HepG2 (cell line): ENCODE results near the gene PRSS1. TPM values are rescaled to one million over a fixed set of nuclear protein-coding genes. Genes with fewer than 3 reads are reported as not detected.

Source experiments
- ATAC-seq: fragments of 200-7000 bp; cut with Tn5 transposase; 3 replicates; pipeline ENCODE4 v1.9.1; 2020; ENCODE audit warnings: mild to moderate bottlenecking, moderate library complexity
- BruUV-seq: library from RNA; stranded (reverse); fragments of 400-500 nt; replicated peaks from 2 replicates; lab custom pipeline; 2021; lab: Mats Ljungman, UMichigan
- CTCF ChIA-PET: fragments of 300-600 bp; formaldehyde crosslinking; extraction: SDS; loops from one replicate; lab custom pipeline; 2021; ENCODE audit warnings: low total read pairs, inconsistent platforms, low intra/inter-chr PET ratio; lab: Yijun Ruan, JAX
- POLR2A ChIA-PET: fragments of 350-600 bp; sonication (Branson Sonifier 250); formaldehyde crosslinking; loops from one replicate; lab custom pipeline; 2020; ENCODE audit warnings: antibody characterized with exemption, inconsistent platforms; lab: Yijun Ruan, JAX
- DNase-seq: peaks from one replicate; pipeline ENCODE4 v3.0.0-alpha.2; 2015; ENCODE audit warnings: low spot score
- FAIRE-seq: peaks from 3 replicates; lab custom pipeline; 2011; peaks lifted over from hg19 to GRCh38; lab: Jason Lieb, UNC
- H2AFZ ChIP-seq: one replicate; pipeline ENCODE4 v1.6.1; 2011; ENCODE audit warnings: low read length, inconsistent platforms
- H3K27ac ChIP-seq: fragments of 300-600 bp; 3 replicates; pipeline ENCODE4 v1.8.0; 2011; ENCODE audit warnings: mixed run types, mild to moderate bottlenecking, mixed read lengths, low read length, inconsistent platforms; ENCODE audit not compliant: insufficient read depth; ENCODE audit errors: extremely low read length
- H3K27me3 ChIP-seq, 2 experiments: fragments of 200-600 bp in 1 of 2; 2 replicates in 1 of 2; 3 replicates in 1 of 2; pipeline versions ENCODE4 v1.6.0 to v1.8.0; 2011; ENCODE audit warnings: low read length in 2 of 2, mild to moderate bottlenecking in 2 of 2, moderate library complexity in 2 of 2, inconsistent platforms in 1 of 2; ENCODE audit not compliant: insufficient read depth in 2 of 2, control insufficient read depth in 1 of 2
- H3K36me3 ChIP-seq, 2 experiments: fragments of 200-600 bp in 1 of 2; replicated peaks in 1 of 2; 2 replicates in 1 of 2; 3 replicates in 1 of 2; pipeline versions ENCODE4 v1.5.1 to v1.8.0; 2011; ENCODE audit warnings: low read length in 2 of 2, inconsistent platforms in 1 of 2; ENCODE audit not compliant: insufficient read depth in 2 of 2, control insufficient read depth in 1 of 2
- H3K4me1 ChIP-seq: 2 replicates; pipeline ENCODE4 v1.5.1; 2012; ENCODE audit warnings: low read length, inconsistent platforms; ENCODE audit not compliant: insufficient read depth
- H3K4me2 ChIP-seq: 2 replicates; pipeline ENCODE4 v1.6.0; 2011; ENCODE audit warnings: low read depth, low read length, inconsistent platforms
- H3K4me3 ChIP-seq, 3 experiments: fragments of 200-600 bp in 1 of 3; sonication (generic), shearing (Covaris generic) in 1 of 3; replicated peaks in 1 of 3; 2 replicates each; pipeline ENCODE4 v1.5.1; 2011 to 2016; ENCODE audit warnings: low read length in 3 of 3, inconsistent platforms in 2 of 3, low read depth in 2 of 3, mild to moderate bottlenecking in 2 of 3, control low read depth in 1 of 3, mixed read lengths in 1 of 3; ENCODE audit not compliant: insufficient read depth in 1 of 3
- H3K79me2 ChIP-seq: one replicate; pipeline ENCODE4 v1.6.1; 2011; ENCODE audit warnings: low read length, inconsistent platforms; ENCODE audit not compliant: insufficient read depth
- H3K9ac ChIP-seq: 2 replicates; pipeline ENCODE4 v1.6.0; 2011; ENCODE audit warnings: mild to moderate bottlenecking, low read depth, low read length, inconsistent platforms; ENCODE audit not compliant: insufficient read depth
- H3K9me3 ChIP-seq: 2 replicates; pipeline ENCODE4 v1.5.1; 2012; ENCODE audit warnings: mild to moderate bottlenecking, low read length
- H4K20me1 ChIP-seq: 2 replicates; pipeline ENCODE4 v1.6.0; 2011; ENCODE audit warnings: inconsistent platforms, mild to moderate bottlenecking, low read length, moderate library complexity; ENCODE audit not compliant: insufficient read depth
- ATF4 ChIP-seq, 2 experiments: fragments of 450-650 bp in 1 of 2; sonication (generic) in 1 of 2; formaldehyde crosslinking; IDR thresholded peaks; 2 replicates each; pipeline versions ENCODE4 v1.5.0 to v1.8.0; 2020 to 2022; ENCODE audit warnings: mild to moderate bottlenecking in 1 of 2, missing genetic modification reagents in 1 of 2
- BRD4 ChIP-seq: sonication (generic); formaldehyde crosslinking; IDR thresholded peaks from 2 replicates; pipeline ENCODE4 v1.4.0; 2020; ENCODE audit warnings: missing genetic modification reagents
- FOSL2 ChIP-seq: sonication (generic); formaldehyde crosslinking; IDR thresholded peaks from 2 replicates; pipeline ENCODE4 v1.4.0; 2020; ENCODE audit warnings: missing genetic modification reagents
- TMF1 ChIP-seq: sonication (generic); formaldehyde crosslinking; IDR thresholded peaks from 2 replicates; pipeline ENCODE4 v1.8.1; 2022; ENCODE audit warnings: low read depth, missing genetic modification reagents
- ZNF282 ChIP-seq: fragments of 450-650 bp; IDR thresholded peaks from 2 replicates; pipeline ENCODE4 v1.6.1; 2018; ENCODE audit not compliant: partially characterized antibody
- ZNF749 ChIP-seq: sonication (generic); formaldehyde crosslinking; IDR thresholded peaks from 2 replicates; pipeline ENCODE4 v1.8.0; 2022; ENCODE audit warnings: mild to moderate bottlenecking, missing genetic modification reagents, moderate library complexity, borderline replicate concordance
- WGBS: methylation state at CpG from one replicate; pipeline ENCODE4 v1.1.6; 2017; ENCODE audit warnings: low lambda C conversion rate; 5-methylcytosine and 5-hydroxymethylcytosine counted together
- in situ Hi-C: cut with HindIII; loops from 2 replicates; pipeline ENCODE4 v1.10.0; 2017; ENCODE audit warnings: low pct_unique_long_range_greater_than_20kb; ENCODE audit not compliant: extremely low pct_ligation_motif_present
- intact Hi-C: fragments of 100-400 bp; cut with micrococcal nuclease; formaldehyde crosslinking; loops from one replicate; pipeline ENCODE4 v1.10.0; 2022; ENCODE audit not compliant: unreplicated experiment
- polyA plus RNA-seq, 8 experiments: library from polyadenylated mRNA; depleted of rRNA in 3 of 8; stranded (reverse) in 7 of 8; unstranded in 1 of 8; fragments of >200 nt; fragmentation: Illumina TruSeq in 4 of 8; extraction: Trizol in 4 of 8; gene quantifications; 2 replicates each; pipeline versions ENCODE4 v1.2.1 to v1.2.3, GENCODE V29; 2011 to 2016; ENCODE audit warnings: low read depth in 4 of 8, missing spikeins in 1 of 8, mixed read lengths in 1 of 8; ENCODE audit not compliant: insufficient read depth in 1 of 8
- total RNA-seq, 5 experiments: library from RNA; depleted of rRNA; stranded (reverse); fragments of >200 nt; fragmentation: Illumina TruSeq; extraction: Trizol; gene quantifications; 2 replicates each; pipeline ENCODE4 v1.2.3, GENCODE V29; 2016; ENCODE audit warnings: low read depth in 1 of 5
- TF ChIP-seq, protein P1 (sequence below): sonication (generic); formaldehyde crosslinking; IDR thresholded peaks from 2 replicates; pipeline ENCODE4 v1.4.0; 2020; ENCODE audit warnings: missing genetic modification reagents, borderline replicate concordance
- TF ChIP-seq, protein P2 (sequence below): sonication (generic); formaldehyde crosslinking; IDR thresholded peaks from 2 replicates; pipeline ENCODE4 v1.5.1; 2020; ENCODE audit warnings: missing genetic modification reagents, mild to moderate bottlenecking, borderline replicate concordance
- TF ChIP-seq, protein P3 (sequence below): sonication (generic); formaldehyde crosslinking; conservative IDR thresholded peaks from 2 replicates; pipeline ENCODE4 v1.4.0; 2020; ENCODE audit warnings: missing genetic modification reagents

PRSS1 gene
- total and polyA plus RNA-seq, 2 of the 13 experiments (the other 11 are each of a cell fraction or from before 2014, with no cell fraction given), result not detected

GRCh38 chr7:142759433-142759832 is 10.2 kb downstream of the PRSS1 start (continued):
- TF ChIP-seq, protein P1, sequence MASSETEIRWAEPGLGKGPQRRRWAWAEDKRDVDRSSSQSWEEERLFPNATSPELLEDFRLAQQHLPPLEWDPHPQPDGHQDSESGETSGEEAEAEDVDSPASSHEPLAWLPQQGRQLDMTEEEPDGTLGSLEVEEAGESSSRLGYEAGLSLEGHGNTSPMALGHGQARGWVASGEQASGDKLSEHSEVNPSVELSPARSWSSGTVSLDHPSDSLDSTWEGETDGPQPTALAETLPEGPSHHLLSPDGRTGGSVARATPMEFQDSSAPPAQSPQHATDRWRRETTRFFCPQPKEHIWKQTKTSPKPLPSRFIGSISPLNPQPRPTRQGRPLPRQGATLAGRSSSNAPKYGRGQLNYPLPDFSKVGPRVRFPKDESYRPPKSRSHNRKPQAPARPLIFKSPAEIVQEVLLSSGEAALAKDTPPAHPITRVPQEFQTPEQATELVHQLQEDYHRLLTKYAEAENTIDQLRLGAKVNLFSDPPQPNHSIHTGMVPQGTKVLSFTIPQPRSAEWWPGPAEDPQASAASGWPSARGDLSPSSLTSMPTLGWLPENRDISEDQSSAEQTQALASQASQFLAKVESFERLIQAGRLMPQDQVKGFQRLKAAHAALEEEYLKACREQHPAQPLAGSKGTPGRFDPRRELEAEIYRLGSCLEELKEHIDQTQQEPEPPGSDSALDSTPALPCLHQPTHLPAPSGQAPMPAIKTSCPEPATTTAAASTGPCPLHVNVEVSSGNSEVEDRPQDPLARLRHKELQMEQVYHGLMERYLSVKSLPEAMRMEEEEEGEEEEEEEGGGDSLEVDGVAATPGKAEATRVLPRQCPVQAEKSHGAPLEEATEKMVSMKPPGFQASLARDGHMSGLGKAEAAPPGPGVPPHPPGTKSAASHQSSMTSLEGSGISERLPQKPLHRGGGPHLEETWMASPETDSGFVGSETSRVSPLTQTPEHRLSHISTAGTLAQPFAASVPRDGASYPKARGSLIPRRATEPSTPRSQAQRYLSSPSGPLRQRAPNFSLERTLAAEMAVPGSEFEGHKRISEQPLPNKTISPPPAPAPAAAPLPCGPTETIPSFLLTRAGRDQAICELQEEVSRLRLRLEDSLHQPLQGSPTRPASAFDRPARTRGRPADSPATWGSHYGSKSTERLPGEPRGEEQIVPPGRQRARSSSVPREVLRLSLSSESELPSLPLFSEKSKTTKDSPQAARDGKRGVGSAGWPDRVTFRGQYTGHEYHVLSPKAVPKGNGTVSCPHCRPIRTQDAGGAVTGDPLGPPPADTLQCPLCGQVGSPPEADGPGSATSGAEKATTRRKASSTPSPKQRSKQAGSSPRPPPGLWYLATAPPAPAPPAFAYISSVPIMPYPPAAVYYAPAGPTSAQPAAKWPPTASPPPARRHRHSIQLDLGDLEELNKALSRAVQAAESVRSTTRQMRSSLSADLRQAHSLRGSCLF (CRISPR knock-in tag), result no peak
- no peak for TF ChIP-seq BRD4 (CRISPR knock-in tag)
- TF ChIP-seq, protein P2, sequence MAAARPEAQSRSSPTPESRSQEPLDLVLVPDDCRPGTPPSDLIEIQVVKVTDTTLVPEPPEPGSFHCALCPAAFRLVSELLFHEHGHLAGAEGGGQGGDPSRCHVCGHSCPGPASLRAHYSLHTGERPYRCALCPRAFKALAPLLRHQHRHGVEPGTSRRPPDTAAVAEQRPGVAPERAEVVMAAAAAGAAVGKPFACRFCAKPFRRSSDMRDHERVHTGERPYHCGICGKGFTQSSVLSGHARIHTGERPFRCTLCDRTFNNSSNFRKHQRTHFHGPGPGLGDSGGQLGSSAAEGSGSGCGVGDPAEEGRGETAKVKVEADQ, result no peak
- TF ChIP-seq TMF1 (CRISPR knock-in tag), result no peak
- TF ChIP-seq ZNF749, result no peak

GRCh38 chr7:142760071-142760642 is 10.9 kb downstream of the PRSS1 start:
- DNase-seq, result no peak
- Histone ChIP-seq H3K9ac (no peak overlapping the region), H3K4me3 (no peak overlapping the region), H3K79me2 (no peaks in the 10 kb centered on the region)
- POLR2A ChIA-PET, result no interaction called here
- no TSS peak for BruUV-seq
- TF ChIP-seq ZNF282 (no peak), FOSL2 (CRISPR knock-in tag) (peak; percentile 26; the same call in 1 of the 2 replicates), ATF4 (CRISPR knock-in tag; IDR thresholded peaks at IDR 0.05) (0 out of 4 replicates have a peak, but pooled peaks of 1 of the 2 experiments have one; percentile 32)
- TF ChIP-seq, protein P3, sequence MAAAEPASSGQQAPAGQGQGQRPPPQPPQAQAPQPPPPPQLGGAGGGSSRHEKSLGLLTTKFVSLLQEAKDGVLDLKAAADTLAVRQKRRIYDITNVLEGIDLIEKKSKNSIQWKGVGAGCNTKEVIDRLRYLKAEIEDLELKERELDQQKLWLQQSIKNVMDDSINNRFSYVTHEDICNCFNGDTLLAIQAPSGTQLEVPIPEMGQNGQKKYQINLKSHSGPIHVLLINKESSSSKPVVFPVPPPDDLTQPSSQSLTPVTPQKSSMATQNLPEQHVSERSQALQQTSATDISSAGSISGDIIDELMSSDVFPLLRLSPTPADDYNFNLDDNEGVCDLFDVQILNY (CRISPR knock-in tag), result no peak
- TF ChIP-seq, all 625 proteins: peak for 2
- in situ Hi-C loops (no loop called here), intact Hi-C loops (no loop called here)
- Histone ChIP-seq H3K4me1 (no peaks in the 10 kb centered on the region), H3K36me3 (no peaks in the 10 kb centered on the region), H4K20me1 (no peaks in the 10 kb centered on the region), H3K27ac (no peak overlapping the region), H3K27me3 (no peaks in the 10 kb centered on the region), H2AFZ (no peak overlapping the region), H3K9me3 (no peaks in the 10 kb centered on the region), H3K4me2 (no peak overlapping the region)
- ATAC-seq, result no peak
- CTCF ChIA-PET, result no interaction called here
- no peak for FAIRE-seq
- WGBS, result 1% methylated on average over 5 of the region's 5 CpGs
